Activated CD8-positive, alpha-beta memory T cell treated with anti-CD3 and anti-CD28 coated beads for 1 hour (primary cell): Measurements from ENCODE around the gene CHADL.
A peak's percentile ranks its signal among the peaks of the same experiment; 100 is the strongest.
"Not testable (repeated sequence)": the region's sequence is repeated elsewhere in the genome, so short reads cannot be mapped to it uniquely, and the experiment has no call there.

ENCODE experiments used
- DNase-seq, 2 donors: peaks; one replicate each; pipeline ENCODE4 v3.0.0-alpha.2; 2020; ENCODE audit warnings: low read depth in 1 of 2; ENCODE audit errors: extremely low read depth in 1 of 2

The CHADL gene

DNA sequence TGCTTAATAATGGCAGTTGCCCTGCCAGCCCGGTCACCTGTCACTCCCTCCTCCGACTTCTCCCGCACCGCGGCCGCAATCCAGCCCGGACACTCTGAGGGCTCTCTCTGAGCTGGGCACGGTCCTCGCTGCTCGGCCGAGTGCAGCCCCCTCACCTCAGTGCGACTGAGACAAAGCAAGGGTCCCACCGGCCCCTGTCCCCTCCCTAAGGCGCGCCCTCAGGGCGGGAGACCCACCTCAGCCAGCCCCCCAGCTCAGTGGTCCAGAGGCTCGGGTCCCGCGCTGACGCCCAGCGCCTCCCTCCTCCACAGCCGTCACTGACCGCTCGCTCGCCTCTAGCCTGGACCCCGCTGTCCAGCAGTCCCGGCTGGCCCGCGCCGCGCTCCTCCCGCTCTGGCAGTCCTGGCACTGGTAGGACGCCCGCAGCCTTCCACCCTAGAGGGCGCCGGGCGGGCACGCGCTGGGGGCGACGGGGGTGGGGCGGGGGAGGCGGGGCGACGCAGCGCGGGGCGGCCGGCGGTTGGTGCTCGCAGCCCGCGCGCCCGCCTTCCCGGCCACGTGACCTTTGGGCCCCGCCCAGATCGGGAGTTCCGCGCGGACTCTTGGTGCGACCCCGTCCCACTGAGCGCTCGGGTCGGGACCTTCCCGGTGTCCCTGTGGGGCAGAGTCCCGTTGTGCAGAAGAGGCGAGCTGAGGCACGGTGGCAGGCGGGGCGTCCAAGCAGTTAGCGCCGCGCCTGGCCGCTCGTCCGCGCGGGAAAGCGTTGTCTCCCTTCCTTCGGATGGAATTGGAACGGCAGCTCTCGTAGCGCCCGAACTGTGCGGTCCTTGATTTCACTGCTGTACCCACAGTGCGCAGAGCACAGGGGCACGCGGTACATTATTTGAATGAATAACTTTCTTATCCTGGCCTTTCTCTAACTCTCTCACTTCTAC is 43.4 kb downstream of the CHADL start:
- DNase-seq: peak; percentile 51 to 75

DNA sequence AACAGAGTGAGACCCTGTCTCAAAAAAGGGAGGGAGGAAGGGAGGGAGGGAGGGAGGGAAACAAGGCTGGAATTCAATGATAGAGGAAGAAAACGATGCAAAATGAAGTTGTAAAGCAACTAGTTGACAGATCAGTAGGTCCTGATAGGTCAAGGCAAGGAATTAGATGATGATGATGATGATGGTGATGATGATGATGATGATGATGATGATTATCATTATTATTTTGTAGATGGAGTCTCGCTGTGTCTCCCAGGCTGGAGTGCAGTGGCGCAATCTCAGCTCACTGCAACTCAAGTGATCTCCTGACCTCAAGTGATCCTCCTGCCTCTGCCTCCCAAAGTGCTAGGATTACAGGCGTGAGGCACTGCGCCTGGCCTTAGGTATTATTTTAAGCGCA is 46.9 kb downstream of the CHADL start:
- no peak for DNase-seq

DNA sequence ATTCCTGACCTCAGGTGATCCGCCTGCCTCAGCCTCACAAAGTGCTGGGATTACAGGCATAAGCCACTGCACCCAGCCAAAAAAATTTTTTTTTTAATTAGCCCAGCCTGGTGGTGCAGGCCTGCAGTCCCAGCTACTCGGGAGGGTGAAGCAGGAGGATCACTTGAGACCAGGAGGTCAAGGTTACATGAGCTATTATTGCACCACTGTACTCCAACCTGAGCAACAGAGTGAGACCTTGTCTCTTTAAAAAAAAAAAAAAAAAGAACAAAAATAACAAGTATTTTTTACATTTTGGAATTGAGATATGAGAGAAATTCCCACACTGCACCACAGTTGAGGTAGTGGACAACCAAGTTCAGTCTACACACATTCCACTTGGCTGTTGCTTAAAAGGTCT is 49.3 kb downstream of the CHADL start:
- no peak for DNase-seq

DNA sequence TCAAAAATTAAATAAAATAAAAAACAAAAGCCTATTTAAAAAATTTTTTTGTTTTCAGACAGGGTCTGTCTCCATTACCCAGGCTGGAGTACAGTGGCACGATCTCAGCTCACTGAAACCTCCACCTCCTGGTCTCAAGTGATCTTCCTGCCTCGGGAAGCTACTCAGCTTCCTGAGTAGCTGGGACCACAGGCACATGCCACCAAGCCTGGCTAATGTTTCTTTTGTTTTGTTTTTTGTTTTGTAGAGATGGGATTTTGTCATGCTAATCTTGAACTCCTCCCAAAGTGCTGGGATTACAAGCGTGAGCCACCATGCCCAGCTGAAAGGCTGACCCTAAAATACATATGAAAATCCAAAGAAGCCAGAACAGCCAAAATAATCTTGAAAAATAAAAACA is 56.1 kb downstream of the CHADL start:
- DNase-seq: no peak

DNA sequence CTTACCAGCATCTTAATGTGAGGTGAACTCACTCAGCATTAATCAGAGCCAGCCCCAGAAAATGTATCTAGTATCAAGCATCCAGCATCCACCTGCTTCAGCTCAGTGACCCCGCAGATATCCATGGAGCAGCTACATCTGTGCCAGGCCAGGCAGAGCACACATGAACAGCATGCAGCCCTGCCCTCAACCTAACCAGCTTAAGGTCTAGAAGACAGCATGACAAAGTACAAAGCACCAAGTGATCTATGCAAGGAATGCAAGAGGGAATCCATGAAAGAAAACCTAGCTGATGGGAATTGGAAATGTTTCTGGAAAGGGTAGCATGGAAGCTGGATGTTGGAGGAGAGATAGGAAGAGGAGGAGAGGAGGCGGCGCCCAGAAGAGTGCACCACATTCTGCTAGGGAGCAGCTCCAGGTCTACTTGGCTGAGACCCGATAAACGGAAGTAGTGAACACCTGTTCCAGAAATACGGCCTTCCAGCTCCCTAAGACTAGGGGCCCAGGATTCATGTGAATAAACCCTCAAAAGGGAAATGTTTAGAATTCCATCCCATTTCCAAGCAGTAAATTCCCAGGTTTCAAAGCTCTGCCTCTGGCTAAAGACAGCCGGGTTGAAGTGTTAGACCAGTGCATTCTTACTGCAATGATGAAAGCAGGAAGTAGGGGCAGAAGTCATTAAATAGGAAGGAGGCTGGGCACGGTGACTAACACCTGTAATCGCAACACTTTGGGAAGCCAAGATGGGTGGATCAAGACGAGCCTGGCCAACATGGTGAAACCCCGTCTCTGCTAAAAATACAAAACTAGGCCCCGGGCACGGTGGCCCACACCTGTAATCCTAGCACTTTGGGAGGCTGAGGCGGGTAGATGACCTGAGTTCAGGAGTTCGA is 59.1 kb downstream of the CHADL start:
- DNase-seq: no peak

DNA sequence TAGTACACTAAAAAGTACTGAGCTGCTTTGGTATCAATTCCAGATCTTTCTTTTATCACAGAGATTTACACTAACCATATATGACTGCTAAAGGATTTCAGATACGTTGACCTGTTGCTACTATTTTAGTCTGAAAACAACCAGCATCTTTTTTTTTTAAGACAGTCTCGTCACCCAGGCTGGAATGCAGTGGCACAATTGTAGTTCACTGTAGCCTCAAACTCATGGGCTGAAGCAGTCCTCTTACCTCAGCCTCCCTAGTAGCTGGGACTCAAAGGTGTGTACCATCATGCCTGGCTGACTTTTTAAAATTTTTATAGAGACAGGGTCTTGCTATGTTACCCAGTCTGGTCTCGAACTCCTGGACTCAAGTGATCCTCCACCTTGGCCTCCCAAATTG is 59.8 kb downstream of the CHADL start:
- DNase-seq: no peak

DNA sequence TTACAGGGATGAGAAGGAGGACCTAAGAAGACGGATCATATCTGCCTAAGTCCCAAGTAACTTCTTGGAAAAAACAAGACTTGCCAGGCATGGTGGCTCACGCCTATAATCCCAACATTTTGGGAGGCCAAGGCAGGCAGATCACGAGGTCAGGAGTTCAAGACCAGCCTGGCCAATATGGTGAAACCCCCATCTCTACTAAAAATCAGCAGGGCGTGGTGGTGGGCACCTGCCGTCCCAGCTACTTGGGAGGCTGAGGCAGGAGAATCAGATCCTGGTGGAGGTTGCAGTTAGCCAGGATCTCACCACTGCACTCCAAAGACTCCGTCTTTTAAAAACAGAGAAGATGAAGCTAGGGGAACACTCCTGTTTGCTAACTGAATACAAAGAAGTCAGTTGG is 60.4 kb downstream of the CHADL start:
- DNase-seq: not testable (repeated sequence)
